OCI-LY7 (cell line): Measurements from ENCODE around the gene ARL15.

Experiments
- EZH2phosphoT487 ChIP-seq: fragments of 200-600 bp; sonication (generic); IDR thresholded peaks from 2 replicates; pipeline ENCODE4 v1.6.1; 2018; ENCODE audit warnings: low read depth, borderline replicate concordance, mild to moderate bottlenecking, mixed run types, antibody characterized with exemption, low read length, moderate library complexity, mixed read lengths
- TF ChIP-seq, protein P1 (sequence below): fragments of 200-600 bp; sonication (generic); conservative IDR thresholded peaks from 2 replicates; pipeline ENCODE4 v1.5.1; 2014; ENCODE audit warnings: mild to moderate bottlenecking, antibody characterized with exemption, low read length, moderate library complexity, mixed read lengths

DNA sequence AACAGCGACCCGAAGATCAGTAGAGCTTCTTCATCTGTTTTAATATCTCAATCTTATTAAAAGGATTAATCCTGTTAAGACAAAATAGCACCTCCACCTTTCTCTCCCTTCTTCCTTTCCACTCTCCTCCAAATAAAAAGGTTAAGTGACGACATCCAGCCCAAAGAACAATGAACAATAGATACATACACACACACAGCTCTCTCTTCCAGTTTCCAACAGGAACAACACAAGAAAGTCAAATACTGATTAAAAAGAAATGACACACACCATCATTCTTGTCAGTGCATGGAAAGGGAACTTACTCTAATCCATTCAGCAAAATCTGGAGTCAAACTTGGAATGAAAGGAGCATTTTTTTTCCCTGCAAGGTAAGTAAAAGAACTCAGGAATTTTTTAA, 2.8 kb downstream of the ARL15 start:
- TF ChIP-seq, protein P1, sequence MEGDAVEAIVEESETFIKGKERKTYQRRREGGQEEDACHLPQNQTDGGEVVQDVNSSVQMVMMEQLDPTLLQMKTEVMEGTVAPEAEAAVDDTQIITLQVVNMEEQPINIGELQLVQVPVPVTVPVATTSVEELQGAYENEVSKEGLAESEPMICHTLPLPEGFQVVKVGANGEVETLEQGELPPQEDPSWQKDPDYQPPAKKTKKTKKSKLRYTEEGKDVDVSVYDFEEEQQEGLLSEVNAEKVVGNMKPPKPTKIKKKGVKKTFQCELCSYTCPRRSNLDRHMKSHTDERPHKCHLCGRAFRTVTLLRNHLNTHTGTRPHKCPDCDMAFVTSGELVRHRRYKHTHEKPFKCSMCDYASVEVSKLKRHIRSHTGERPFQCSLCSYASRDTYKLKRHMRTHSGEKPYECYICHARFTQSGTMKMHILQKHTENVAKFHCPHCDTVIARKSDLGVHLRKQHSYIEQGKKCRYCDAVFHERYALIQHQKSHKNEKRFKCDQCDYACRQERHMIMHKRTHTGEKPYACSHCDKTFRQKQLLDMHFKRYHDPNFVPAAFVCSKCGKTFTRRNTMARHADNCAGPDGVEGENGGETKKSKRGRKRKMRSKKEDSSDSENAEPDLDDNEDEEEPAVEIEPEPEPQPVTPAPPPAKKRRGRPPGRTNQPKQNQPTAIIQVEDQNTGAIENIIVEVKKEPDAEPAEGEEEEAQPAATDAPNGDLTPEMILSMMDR: no peak
- no peak for TF ChIP-seq EZH2phosphoT487
